ENCODE data around the gene FTO. TPM values are rescaled to one million over a fixed set of nuclear protein-coding genes. Genes with fewer than 3 reads are reported as not detected.

FTO gene
- total RNA-seq, 1 donor from 2014 or later = 65.8 TPM

DNA sequence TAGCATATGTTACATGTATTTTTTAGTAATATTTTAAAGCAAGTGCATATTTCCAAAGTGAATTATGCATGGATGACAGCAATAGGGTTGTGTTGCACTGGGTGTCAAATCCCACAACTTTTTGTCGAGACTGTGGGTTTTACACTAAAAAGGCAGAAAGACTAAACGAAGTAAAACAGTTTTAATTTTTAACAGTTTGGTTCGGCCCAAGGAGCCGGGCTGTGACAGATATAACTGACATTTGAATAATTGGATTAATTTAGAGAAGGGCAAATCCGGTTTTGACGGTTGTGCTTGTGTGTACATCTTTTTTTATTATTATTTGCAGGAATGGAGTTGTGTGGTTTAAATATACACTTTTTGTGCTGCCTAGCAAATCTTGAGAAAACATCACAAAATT, 263.6 kb downstream of the FTO start:
- H3K36me3 Mint-ChIP-seq (ENCODE audit: low read depth) = peaks cover 7% of the 10 kb centered on the region
- no peak overlapping the region for H3K4me3 Mint-ChIP-seq
- ATAC-seq (ENCODE audit: low read depth) = no peak
- no peaks in the 10 kb centered on the region for H3K4me1 Mint-ChIP-seq
- intact Hi-C loops (cut with micrococcal nuclease) = no loop called here
- DNase-seq = no peak
- ChIA-PET POLR2A (no interaction called here), CTCF (no interaction called here)
- H3K9me3 Mint-ChIP-seq = no peaks in the 10 kb centered on the region
- TF ChIP-seq, protein P1, sequence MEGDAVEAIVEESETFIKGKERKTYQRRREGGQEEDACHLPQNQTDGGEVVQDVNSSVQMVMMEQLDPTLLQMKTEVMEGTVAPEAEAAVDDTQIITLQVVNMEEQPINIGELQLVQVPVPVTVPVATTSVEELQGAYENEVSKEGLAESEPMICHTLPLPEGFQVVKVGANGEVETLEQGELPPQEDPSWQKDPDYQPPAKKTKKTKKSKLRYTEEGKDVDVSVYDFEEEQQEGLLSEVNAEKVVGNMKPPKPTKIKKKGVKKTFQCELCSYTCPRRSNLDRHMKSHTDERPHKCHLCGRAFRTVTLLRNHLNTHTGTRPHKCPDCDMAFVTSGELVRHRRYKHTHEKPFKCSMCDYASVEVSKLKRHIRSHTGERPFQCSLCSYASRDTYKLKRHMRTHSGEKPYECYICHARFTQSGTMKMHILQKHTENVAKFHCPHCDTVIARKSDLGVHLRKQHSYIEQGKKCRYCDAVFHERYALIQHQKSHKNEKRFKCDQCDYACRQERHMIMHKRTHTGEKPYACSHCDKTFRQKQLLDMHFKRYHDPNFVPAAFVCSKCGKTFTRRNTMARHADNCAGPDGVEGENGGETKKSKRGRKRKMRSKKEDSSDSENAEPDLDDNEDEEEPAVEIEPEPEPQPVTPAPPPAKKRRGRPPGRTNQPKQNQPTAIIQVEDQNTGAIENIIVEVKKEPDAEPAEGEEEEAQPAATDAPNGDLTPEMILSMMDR (IDR thresholded peaks at IDR 0.05) = no peak
- H3K27me3 Mint-ChIP-seq = no peaks in the 10 kb centered on the region
- H3K27ac Mint-ChIP-seq = no peak overlapping the region

DNA sequence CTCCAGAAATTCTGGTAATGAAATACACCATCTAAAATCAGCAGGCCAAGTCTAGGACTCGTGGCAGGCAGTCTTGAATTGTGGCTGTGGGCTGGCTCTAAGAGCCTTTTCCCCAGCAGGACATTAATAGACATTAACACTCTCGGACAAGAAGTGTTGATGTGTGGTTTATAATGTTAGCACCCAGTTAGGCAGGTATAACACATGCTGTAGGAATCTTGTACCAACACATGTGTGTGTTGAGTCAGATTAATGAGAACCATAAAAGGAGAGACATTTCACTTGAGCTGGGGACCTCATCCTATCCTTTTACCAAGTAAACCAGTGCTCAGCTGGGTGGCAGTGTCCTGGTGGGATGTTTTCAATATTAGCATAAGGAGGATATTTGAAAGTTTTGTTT, 264.5 kb downstream of the FTO start:
- DNase-seq = no peak
- POLR2A ChIA-PET = no interaction called here
- no peaks in the 10 kb centered on the region for H3K9me3 Mint-ChIP-seq

DNA sequence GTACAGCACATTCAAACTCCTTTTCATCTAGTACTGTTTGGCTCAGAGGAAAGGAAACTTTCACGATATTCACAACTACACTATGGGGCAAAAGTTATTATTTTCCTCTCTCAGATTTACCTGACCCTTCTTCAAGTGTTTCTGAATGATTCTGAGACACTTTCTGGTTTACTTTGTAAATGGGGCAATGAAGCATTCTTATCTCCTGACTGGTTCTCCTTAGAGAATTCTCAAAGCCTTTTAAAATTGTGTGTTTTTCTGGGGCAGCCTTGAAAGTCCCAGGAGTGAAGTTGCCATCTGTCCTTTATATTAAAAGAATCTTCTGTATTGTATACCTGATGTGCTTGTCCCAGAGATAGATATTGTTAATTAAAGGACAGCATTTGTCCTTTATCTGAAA, 264.9 kb downstream of the FTO start:
- no peak for DNase-seq
- no peak for ATAC-seq (ENCODE audit: low read depth)
- ChIA-PET CTCF (no interaction called here), POLR2A (no interaction called here)
- no peaks in the 10 kb centered on the region for H3K4me1 Mint-ChIP-seq
- H3K27me3 Mint-ChIP-seq = no peaks in the 10 kb centered on the region
- no peak overlapping the region for H3K4me3 Mint-ChIP-seq
- TF ChIP-seq, protein P1 (IDR thresholded peaks at IDR 0.05) = no peak
- no peak overlapping the region for H3K27ac Mint-ChIP-seq
- intact Hi-C loops (cut with micrococcal nuclease) = no loop called here
- H3K9me3 Mint-ChIP-seq = no peaks in the 10 kb centered on the region
- peaks cover 5% of the 10 kb centered on the region for H3K36me3 Mint-ChIP-seq (ENCODE audit: low read depth)

More for the DNA sequence above, 264.5 kb downstream of the FTO start:
- CTCF ChIA-PET = no interaction called here
- TF ChIP-seq, protein P1 (IDR thresholded peaks at IDR 0.05) = no peak
- H3K4me1 Mint-ChIP-seq = no peaks in the 10 kb centered on the region
- ATAC-seq (ENCODE audit: low read depth) = no peak
- H3K27me3 Mint-ChIP-seq = no peaks in the 10 kb centered on the region
- no peak overlapping the region for H3K27ac Mint-ChIP-seq
- peaks cover 5% of the 10 kb centered on the region for H3K36me3 Mint-ChIP-seq (ENCODE audit: low read depth)
- intact Hi-C loops (cut with micrococcal nuclease) = no loop called here
- H3K4me3 Mint-ChIP-seq = no peak overlapping the region

- CTCF ChIA-PET = no interaction called here
- Mint-ChIP-seq H3K9me3 (no peaks in the 10 kb centered on the region), H3K27ac (no peak overlapping the region), H3K4me3 (no peak overlapping the region), H3K4me1 (no peaks in the 10 kb centered on the region), H3K36me3 (ENCODE audit: low read depth) (peaks cover 2% of the 10 kb centered on the region), H3K27me3 (no peaks in the 10 kb centered on the region)
- POLR2A ChIA-PET = no interaction called here
- intact Hi-C loops (cut with micrococcal nuclease) = no loop called here
- ATAC-seq (ENCODE audit: low read depth) (no peak), DNase-seq (no peak)
- TF ChIP-seq, protein P1 (IDR thresholded peaks at IDR 0.05) = no peak
These were observed 267.7 kb downstream of the FTO start for GRCh38 chr16:53971616-53972015.

GRCh38 chr16:53973021-53973420, 269.1 kb downstream of the FTO start:
- TF ChIP-seq, protein P1 (IDR thresholded peaks at IDR 0.05) = no peak
- no peak for DNase-seq
- intact Hi-C loops (cut with micrococcal nuclease) = no loop called here
- Mint-ChIP-seq H3K9me3 (no peaks in the 10 kb centered on the region), H3K27ac (no peak overlapping the region), H3K4me3 (no peak overlapping the region), H3K4me1 (no peaks in the 10 kb centered on the region), H3K36me3 (ENCODE audit: low read depth) (peaks cover 2% of the 10 kb centered on the region), H3K27me3 (no peaks in the 10 kb centered on the region)
- ChIA-PET POLR2A (no interaction called here), CTCF (no interaction called here)
- no peak for ATAC-seq (ENCODE audit: low read depth)

Measured in activated B cell treated with CpG ODN at 0.5 μM for 24 hours (primary cell).